HCT116 (cell line): Measurements from ENCODE around the gene SOAT2. TPM values are rescaled to one million over a fixed set of nuclear protein-coding genes. Genes with fewer than 3 reads are reported as not detected.
A peak's percentile ranks its signal among the peaks of the same experiment; 100 is the strongest.

ENCODE experiments used
- ATAC-seq: fragments of 200-7000 bp; cut with Tn5 transposase; 2 replicates; pipeline ENCODE4 v1.9.1; 2020; ENCODE audit warnings: mild to moderate bottlenecking, moderate library complexity
- BruUV-seq: library from RNA; stranded (reverse); fragments of 400-500 nt; replicated peaks from 2 replicates; lab custom pipeline; 2021; lab: Mats Ljungman, UMichigan
- CTCF ChIA-PET: fragments of 300-600 bp; sonication (Branson Sonifier 250); formaldehyde crosslinking; loops from one replicate; lab custom pipeline; 2021; ENCODE audit warnings: antibody characterized with exemption; lab: Charles Lee
- POLR2A ChIA-PET: fragments of 300-600, 350-600 bp; sonication (Branson Sonifier 250); formaldehyde crosslinking; loops from one replicate; lab custom pipeline; 2021; ENCODE audit warnings: antibody characterized with exemption; lab: Charles Lee
- RAD21 ChIA-PET, 2 experiments: fragments of 300-600 bp; sonication (Branson Sonifier 250); formaldehyde crosslinking; loops; one replicate each; lab custom pipeline; 2023; ENCODE audit warnings: low total read pairs in 2 of 2; ENCODE audit not compliant: uncharacterized antibody in 2 of 2, unreplicated experiment in 2 of 2, low non-redundant PET in 1 of 2; lab: Charles Lee
- DNase-seq: peaks from one replicate; pipeline ENCODE4 v3.0.0-alpha.2; 2010; ENCODE audit warnings: low read depth, low spot score
- H2AFZ ChIP-seq: fragments of 200-600 bp; shearing (Covaris generic), sonication (generic); 2 replicates; pipeline ENCODE4 v1.6.1; 2017; ENCODE audit warnings: low read depth, mixed run types, mixed read lengths, antibody characterized with exemption, low read length; ENCODE audit not compliant: poor library complexity, severe bottlenecking
- H3K27ac ChIP-seq: 2 replicates; pipeline ENCODE4 v1.5.1; 2012; ENCODE audit warnings: low read depth, low read length
- H3K27me3 ChIP-seq: fragments of 200-600 bp; sonication (generic); 2 replicates; pipeline ENCODE4 v1.6.1; 2016; ENCODE audit warnings: mixed run types, low read length, mixed read lengths; ENCODE audit not compliant: insufficient read depth
- H3K36me3 ChIP-seq, 2 experiments: fragments of 200-500 bp in 1 of 2; fragments of 200-600 bp in 1 of 2; sonication (Bioruptor generic) in 1 of 2; sonication (generic) in 1 of 2; 2 replicates each; pipeline versions ENCODE4 v1.5.1 to v1.6.1; 2014 to 2016; ENCODE audit warnings: low read length in 2 of 2, inconsistent platforms in 1 of 2, mixed read lengths in 1 of 2, mixed run types in 1 of 2; ENCODE audit not compliant: insufficient read depth in 2 of 2, control insufficient read depth in 1 of 2
- H3K4me1 ChIP-seq, 2 experiments: fragments of 200-600 bp in 1 of 2; sonication (generic) in 1 of 2; 2 replicates each; pipeline versions ENCODE4 v1.5.1 to v1.6.1; 2012 to 2017; ENCODE audit warnings: low read length in 2 of 2, inconsistent platforms in 1 of 2, mild to moderate bottlenecking in 1 of 2, mixed read lengths in 1 of 2, mixed run types in 1 of 2, moderate library complexity in 1 of 2; ENCODE audit not compliant: insufficient read depth in 2 of 2, control insufficient read depth in 1 of 2
- H3K4me2 ChIP-seq: fragments of 200-600 bp; sonication (generic); 2 replicates; pipeline ENCODE4 v1.6.1; 2017; ENCODE audit warnings: mixed run types, low read length, mixed read lengths
- H3K4me3 ChIP-seq, 2 experiments: fragments of 200-600 bp in 1 of 2; sonication (generic) in 1 of 2; replicated peaks in 1 of 2; 2 replicates each; pipeline ENCODE4 v1.5.1; 2011 to 2016; ENCODE audit warnings: low read length in 2 of 2, control low read depth in 1 of 2, low read depth in 1 of 2, mild to moderate bottlenecking in 1 of 2, mixed read lengths in 1 of 2, mixed run types in 1 of 2
- H3K79me2 ChIP-seq: fragments of 200-600 bp; sonication (generic); 2 replicates; pipeline ENCODE4 v1.6.1; 2017; ENCODE audit warnings: mild to moderate bottlenecking, mixed run types, low read length, moderate library complexity, mixed read lengths; ENCODE audit not compliant: insufficient read depth
- H3K9ac ChIP-seq: fragments of 200-600 bp; sonication (generic); 2 replicates; pipeline ENCODE4 v1.6.1; 2016; ENCODE audit warnings: low read length, mixed read lengths
- H3K9me2 ChIP-seq: fragments of 200-600 bp; sonication (generic), shearing (Covaris generic); 2 replicates; pipeline ENCODE4 v1.6.1; 2017; ENCODE audit warnings: mixed run types, mild to moderate bottlenecking, moderate library complexity; ENCODE audit not compliant: insufficient read depth
- H3K9me3 ChIP-seq, 2 experiments: fragments of 200-500 bp in 1 of 2; fragments of 200-600 bp in 1 of 2; sonication (Bioruptor generic) in 1 of 2; sonication (generic) in 1 of 2; 2 replicates each; pipeline ENCODE4 v1.6.1; 2014 to 2017; ENCODE audit warnings: low read length in 2 of 2, mixed read lengths in 2 of 2, inconsistent platforms in 1 of 2, low read depth in 1 of 2, mild to moderate bottlenecking in 1 of 2, mixed run types in 1 of 2, moderate library complexity in 1 of 2; ENCODE audit not compliant: control insufficient read depth in 1 of 2, insufficient read depth in 1 of 2
- H4K20me1 ChIP-seq: fragments of 200-600 bp; sonication (generic), shearing (Covaris generic); 2 replicates; pipeline ENCODE4 v1.6.1; 2017; ENCODE audit warnings: mixed run types, mild to moderate bottlenecking, moderate library complexity; ENCODE audit not compliant: insufficient read depth
- ATF3 ChIP-seq: IDR thresholded peaks from 2 replicates; pipeline ENCODE4 v1.6.1; 2012
- CTCF ChIP-seq, 3 experiments: fragments of 200-600 bp in 1 of 3; sonication (generic) in 1 of 3; IDR thresholded peaks in 2 of 3; conservative IDR thresholded peaks in 1 of 3; 2 replicates each; pipeline ENCODE4 v1.5.1; 2012 to 2017; ENCODE audit warnings: low read depth in 2 of 3, low read length in 2 of 3, antibody characterized with exemption in 1 of 3, borderline replicate concordance in 1 of 3, control low read depth in 1 of 3, mild to moderate bottlenecking in 1 of 3, mixed read lengths in 1 of 3, mixed run types in 1 of 3, moderate library complexity in 1 of 3; ENCODE audit not compliant: insufficient read depth in 1 of 3
- FOSL1 ChIP-seq: IDR thresholded peaks from 2 replicates; pipeline ENCODE4 v1.6.1; 2012; ENCODE audit warnings: low read depth
- MAX ChIP-seq: IDR thresholded peaks from 2 replicates; pipeline ENCODE4 v1.6.1; 2012
- RAD21 ChIP-seq: IDR thresholded peaks from 2 replicates; pipeline ENCODE4 v1.6.1; 2012; ENCODE audit warnings: low read depth, mild to moderate bottlenecking
- REST ChIP-seq: IDR thresholded peaks from 2 replicates; pipeline ENCODE4 v1.6.1; 2012; ENCODE audit warnings: low read depth
- SIN3A ChIP-seq: IDR thresholded peaks from 2 replicates; pipeline ENCODE4 v1.6.1; 2012; ENCODE audit warnings: low read depth
- SP1 ChIP-seq: IDR thresholded peaks from 2 replicates; pipeline ENCODE4 v1.6.1; 2012; ENCODE audit warnings: low read depth
- SRF ChIP-seq: IDR thresholded peaks from 2 replicates; pipeline ENCODE4 v1.6.1; 2012; ENCODE audit warnings: low read depth
- YY1 ChIP-seq: IDR thresholded peaks from 2 replicates; pipeline ENCODE4 v1.6.1; 2011; ENCODE audit warnings: low read length, low read depth, moderate library complexity, mild to moderate bottlenecking; ENCODE audit not compliant: insufficient replicate concordance; ENCODE audit errors: extremely low read depth
- intact Hi-C: fragments of 100-400 bp; cut with micrococcal nuclease; formaldehyde crosslinking; loops from 2 replicates; pipeline ENCODE4 v1.10.0; 2022
- total RNA-seq: library from RNA; stranded (reverse); gene quantifications from one replicate; pipeline ENCODE4 v1.2.1, GENCODE V29; 2021; ENCODE audit not compliant: unreplicated experiment

The SOAT2 gene
- total RNA-seq, 1 experiment from 2014 or later = 0.17 TPM

- Histone ChIP-seq H3K9ac (no peak overlapping the region), H3K4me2 (peak overlapping the region; percentile 30; the same call in 1 of the 2 replicates), H3K9me2 (no peaks in the 10 kb centered on the region), H3K27ac (no peak overlapping the region), H3K36me3 (peaks cover 9 to 32% of the 10 kb centered on the region in 2 experiments; a peak in 2 of 4 replicates), H3K27me3 (no peaks in the 10 kb centered on the region), H3K9me3 (no peaks in the 10 kb centered on the region), H3K79me2 (peaks cover under 1% of the 10 kb centered on the region; the same call in 1 of the 2 replicates), H2AFZ (no peak overlapping the region), H4K20me1 (no peaks in the 10 kb centered on the region), H3K4me3 (no peak overlapping the region), H3K4me1 (peaks cover 6 to 42% of the 10 kb centered on the region in 2 experiments)
- ATAC-seq (no peak), DNase-seq (no peak)
- ChIA-PET CTCF (interaction anchor here (2.0 kb wide), 1 partner anchor 10 kb away, joined by 6 read pairs; no protein-coding TSS in a partner anchor), POLR2A (interaction anchor here (1.8 kb wide), 1 partner anchor 7 kb away, joined by 7 read pairs; the partner anchor contains the start of gene SPRYD3), RAD21 (no interaction called here)
- TF ChIP-seq ATF3 (no peak), CTCF (IDR thresholded peaks at IDR 0.05 in 2 of 3, conservative IDR thresholded peaks at IDR 0.05 in 1 of 3; ENCODE audit: borderline replicate concordance in 1 of 3, insufficient read depth in 1 of 3, low read depth in 2 of 3, low read length in 2 of 3) (0 out of 6 replicates have a peak, but pooled peaks of 1 of the 3 experiments have one; percentile 15)
- intact Hi-C loops = no loop called here
- no TSS peak for BruUV-seq
Measured at GRCh38 chr12:53071591-53072551, 31.4 kb upstream of the SOAT2 start.

GRCh38 chr12:53073881-53074280 lies 29.4 kb upstream of the SOAT2 start:
- CTCF ChIA-PET = interaction anchor here (1.6 kb wide), 1 partner anchor 20 kb away, joined by 4 read pairs; no protein-coding TSS in a partner anchor
- intact Hi-C loops = no loop called here
- Histone ChIP-seq H3K27me3 (no peaks in the 10 kb centered on the region), H4K20me1 (no peaks in the 10 kb centered on the region), H3K9ac (no peak overlapping the region), H3K79me2 (peaks cover 20% of the 10 kb centered on the region; the same call in 1 of the 2 replicates), H3K4me1 (peaks cover 6 to 33% of the 10 kb centered on the region in 2 experiments), H3K4me2 (no peak overlapping the region), H3K4me3 (no peak overlapping the region), H3K9me3 (no peaks in the 10 kb centered on the region), H3K36me3 (peaks cover 9 to 36% of the 10 kb centered on the region in 2 experiments; a peak in 2 of 4 replicates), H2AFZ (no peak overlapping the region), H3K9me2 (no peaks in the 10 kb centered on the region), H3K27ac (no peak overlapping the region)
- no peak for ATAC-seq
- POLR2A ChIA-PET = no interaction called here
- DNase-seq = no peak
- RAD21 ChIA-PET = no interaction called here
- no TSS peak for BruUV-seq
- TF ChIP-seq RAD21 = no peak
- TF ChIP-seq SIN3A = no peak
- TF ChIP-seq REST = no peak
- TF ChIP-seq YY1 = no peak
- TF ChIP-seq FOSL1 = no peak
- no peak for TF ChIP-seq SP1
- TF ChIP-seq MAX = no peak
- TF ChIP-seq SRF = no peak
